HEK293 (cell line): Measurements from ENCODE around the gene IGSF3.

Experiments used
- BCL11A ChIP-seq: fragments of 450-650 bp; formaldehyde crosslinking; IDR thresholded peaks from 2 replicates; pipeline ENCODE4 v1.5.1; 2016; ENCODE audit warnings: low read depth, missing biosample characterization, missing genetic modification characterization
- PRDM1 ChIP-seq: fragments of 450-650 bp; formaldehyde crosslinking; IDR thresholded peaks from 2 replicates; pipeline ENCODE4; 2016; ENCODE audit warnings: missing biosample characterization, missing genetic modification characterization
- TCF7L2 ChIP-seq: IDR thresholded peaks from 2 replicates; pipeline ENCODE4 v1.6.1; 2011; ENCODE audit warnings: low read depth, mild to moderate bottlenecking, inconsistent platforms, low read length, moderate library complexity, borderline replicate concordance
- ZNF175 ChIP-seq: fragments of 450-650 bp; formaldehyde crosslinking; IDR thresholded peaks from 2 replicates; pipeline ENCODE4 v1.5.1; 2016; ENCODE audit warnings: missing biosample characterization, missing genetic modification characterization
- ZNF521 ChIP-seq: fragments of 450-650 bp; formaldehyde crosslinking; IDR thresholded peaks from 2 replicates; pipeline ENCODE4 v1.5.1; 2017; ENCODE audit warnings: missing biosample characterization, mild to moderate bottlenecking, missing genetic modification characterization
- TF ChIP-seq, protein P1 (sequence below): fragments of 450-650 bp; formaldehyde crosslinking; IDR thresholded peaks from 2 replicates; pipeline ENCODE4 v1.5.1; 2016; ENCODE audit warnings: missing biosample characterization, missing genetic modification characterization
- TF ChIP-seq, protein P2 (sequence below): fragments of 450-650 bp; formaldehyde crosslinking; IDR thresholded peaks from 2 replicates; pipeline ENCODE4 v1.5.1; 2016; ENCODE audit warnings: missing biosample characterization, missing genetic modification characterization
- TF ChIP-seq, protein P3 (sequence below): fragments of 450-650 bp; formaldehyde crosslinking; IDR thresholded peaks from 2 replicates; pipeline ENCODE4 v1.5.1; 2016; ENCODE audit warnings: missing biosample characterization, missing genetic modification characterization

DNA sequence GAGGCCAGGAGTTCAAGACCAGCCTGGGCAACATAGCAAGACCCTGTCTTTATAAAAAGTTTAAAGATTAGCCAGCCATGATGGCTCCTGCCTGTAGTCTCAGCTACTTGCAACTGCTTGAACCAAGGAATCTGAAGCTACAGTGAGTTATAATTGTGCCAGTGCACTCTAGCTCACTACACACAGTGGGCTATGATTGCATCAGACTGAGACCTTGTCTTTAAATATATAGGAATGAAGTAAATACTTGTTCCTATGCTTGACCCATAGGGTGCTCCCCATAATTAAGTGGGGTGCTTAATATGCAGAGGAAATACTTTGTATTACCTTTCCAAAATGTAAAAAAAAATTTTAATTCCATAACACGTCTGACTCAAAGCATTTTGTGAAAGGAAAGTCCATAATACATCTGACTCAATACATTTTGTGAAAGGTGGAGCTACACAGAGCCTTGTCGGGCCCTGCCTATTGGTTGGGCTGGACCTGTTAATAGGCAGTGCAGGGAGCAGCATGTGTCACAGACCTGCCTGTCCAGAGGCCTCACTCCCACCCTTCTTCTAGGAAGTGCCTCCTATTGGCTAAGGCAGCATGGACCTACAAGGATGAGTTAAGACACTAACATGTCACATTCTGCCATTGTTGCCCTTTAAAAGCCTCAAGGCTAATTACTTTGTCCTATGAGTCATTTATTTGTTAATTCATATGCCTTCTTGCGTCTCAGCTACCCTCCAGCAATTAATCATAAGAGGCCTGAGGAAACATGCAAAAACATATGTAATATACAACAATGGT lies 130.3 kb downstream of the IGSF3 start:
- no peak for TF ChIP-seq ZNF521
- TF ChIP-seq, protein P1, sequence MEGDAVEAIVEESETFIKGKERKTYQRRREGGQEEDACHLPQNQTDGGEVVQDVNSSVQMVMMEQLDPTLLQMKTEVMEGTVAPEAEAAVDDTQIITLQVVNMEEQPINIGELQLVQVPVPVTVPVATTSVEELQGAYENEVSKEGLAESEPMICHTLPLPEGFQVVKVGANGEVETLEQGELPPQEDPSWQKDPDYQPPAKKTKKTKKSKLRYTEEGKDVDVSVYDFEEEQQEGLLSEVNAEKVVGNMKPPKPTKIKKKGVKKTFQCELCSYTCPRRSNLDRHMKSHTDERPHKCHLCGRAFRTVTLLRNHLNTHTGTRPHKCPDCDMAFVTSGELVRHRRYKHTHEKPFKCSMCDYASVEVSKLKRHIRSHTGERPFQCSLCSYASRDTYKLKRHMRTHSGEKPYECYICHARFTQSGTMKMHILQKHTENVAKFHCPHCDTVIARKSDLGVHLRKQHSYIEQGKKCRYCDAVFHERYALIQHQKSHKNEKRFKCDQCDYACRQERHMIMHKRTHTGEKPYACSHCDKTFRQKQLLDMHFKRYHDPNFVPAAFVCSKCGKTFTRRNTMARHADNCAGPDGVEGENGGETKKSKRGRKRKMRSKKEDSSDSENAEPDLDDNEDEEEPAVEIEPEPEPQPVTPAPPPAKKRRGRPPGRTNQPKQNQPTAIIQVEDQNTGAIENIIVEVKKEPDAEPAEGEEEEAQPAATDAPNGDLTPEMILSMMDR (tag by site-specific recombination) = no peak
- TF ChIP-seq, protein P2, sequence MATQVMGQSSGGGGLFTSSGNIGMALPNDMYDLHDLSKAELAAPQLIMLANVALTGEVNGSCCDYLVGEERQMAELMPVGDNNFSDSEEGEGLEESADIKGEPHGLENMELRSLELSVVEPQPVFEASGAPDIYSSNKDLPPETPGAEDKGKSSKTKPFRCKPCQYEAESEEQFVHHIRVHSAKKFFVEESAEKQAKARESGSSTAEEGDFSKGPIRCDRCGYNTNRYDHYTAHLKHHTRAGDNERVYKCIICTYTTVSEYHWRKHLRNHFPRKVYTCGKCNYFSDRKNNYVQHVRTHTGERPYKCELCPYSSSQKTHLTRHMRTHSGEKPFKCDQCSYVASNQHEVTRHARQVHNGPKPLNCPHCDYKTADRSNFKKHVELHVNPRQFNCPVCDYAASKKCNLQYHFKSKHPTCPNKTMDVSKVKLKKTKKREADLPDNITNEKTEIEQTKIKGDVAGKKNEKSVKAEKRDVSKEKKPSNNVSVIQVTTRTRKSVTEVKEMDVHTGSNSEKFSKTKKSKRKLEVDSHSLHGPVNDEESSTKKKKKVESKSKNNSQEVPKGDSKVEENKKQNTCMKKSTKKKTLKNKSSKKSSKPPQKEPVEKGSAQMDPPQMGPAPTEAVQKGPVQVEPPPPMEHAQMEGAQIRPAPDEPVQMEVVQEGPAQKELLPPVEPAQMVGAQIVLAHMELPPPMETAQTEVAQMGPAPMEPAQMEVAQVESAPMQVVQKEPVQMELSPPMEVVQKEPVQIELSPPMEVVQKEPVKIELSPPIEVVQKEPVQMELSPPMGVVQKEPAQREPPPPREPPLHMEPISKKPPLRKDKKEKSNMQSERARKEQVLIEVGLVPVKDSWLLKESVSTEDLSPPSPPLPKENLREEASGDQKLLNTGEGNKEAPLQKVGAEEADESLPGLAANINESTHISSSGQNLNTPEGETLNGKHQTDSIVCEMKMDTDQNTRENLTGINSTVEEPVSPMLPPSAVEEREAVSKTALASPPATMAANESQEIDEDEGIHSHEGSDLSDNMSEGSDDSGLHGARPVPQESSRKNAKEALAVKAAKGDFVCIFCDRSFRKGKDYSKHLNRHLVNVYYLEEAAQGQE (tag by site-specific recombination) = no peak
- no peak for TF ChIP-seq TCF7L2
- TF ChIP-seq ZNF175 = no peak
- TF ChIP-seq, protein P3, sequence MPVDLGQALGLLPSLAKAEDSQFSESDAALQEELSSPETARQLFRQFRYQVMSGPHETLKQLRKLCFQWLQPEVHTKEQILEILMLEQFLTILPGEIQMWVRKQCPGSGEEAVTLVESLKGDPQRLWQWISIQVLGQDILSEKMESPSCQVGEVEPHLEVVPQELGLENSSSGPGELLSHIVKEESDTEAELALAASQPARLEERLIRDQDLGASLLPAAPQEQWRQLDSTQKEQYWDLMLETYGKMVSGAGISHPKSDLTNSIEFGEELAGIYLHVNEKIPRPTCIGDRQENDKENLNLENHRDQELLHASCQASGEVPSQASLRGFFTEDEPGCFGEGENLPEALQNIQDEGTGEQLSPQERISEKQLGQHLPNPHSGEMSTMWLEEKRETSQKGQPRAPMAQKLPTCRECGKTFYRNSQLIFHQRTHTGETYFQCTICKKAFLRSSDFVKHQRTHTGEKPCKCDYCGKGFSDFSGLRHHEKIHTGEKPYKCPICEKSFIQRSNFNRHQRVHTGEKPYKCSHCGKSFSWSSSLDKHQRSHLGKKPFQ = no peak
- TF ChIP-seq PRDM1 (tag by site-specific recombination) = no peak
- TF ChIP-seq BCL11A (tag by site-specific recombination) = no peak
